ENCODE measurements around the gene KLHL9.

GRCh38 chr9:21357479-21358460, 22.6 kb upstream of the KLHL9 start:
- TF ChIP-seq, protein P1, sequence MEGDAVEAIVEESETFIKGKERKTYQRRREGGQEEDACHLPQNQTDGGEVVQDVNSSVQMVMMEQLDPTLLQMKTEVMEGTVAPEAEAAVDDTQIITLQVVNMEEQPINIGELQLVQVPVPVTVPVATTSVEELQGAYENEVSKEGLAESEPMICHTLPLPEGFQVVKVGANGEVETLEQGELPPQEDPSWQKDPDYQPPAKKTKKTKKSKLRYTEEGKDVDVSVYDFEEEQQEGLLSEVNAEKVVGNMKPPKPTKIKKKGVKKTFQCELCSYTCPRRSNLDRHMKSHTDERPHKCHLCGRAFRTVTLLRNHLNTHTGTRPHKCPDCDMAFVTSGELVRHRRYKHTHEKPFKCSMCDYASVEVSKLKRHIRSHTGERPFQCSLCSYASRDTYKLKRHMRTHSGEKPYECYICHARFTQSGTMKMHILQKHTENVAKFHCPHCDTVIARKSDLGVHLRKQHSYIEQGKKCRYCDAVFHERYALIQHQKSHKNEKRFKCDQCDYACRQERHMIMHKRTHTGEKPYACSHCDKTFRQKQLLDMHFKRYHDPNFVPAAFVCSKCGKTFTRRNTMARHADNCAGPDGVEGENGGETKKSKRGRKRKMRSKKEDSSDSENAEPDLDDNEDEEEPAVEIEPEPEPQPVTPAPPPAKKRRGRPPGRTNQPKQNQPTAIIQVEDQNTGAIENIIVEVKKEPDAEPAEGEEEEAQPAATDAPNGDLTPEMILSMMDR (IDR thresholded peaks at IDR 0.05): no peak
- no peak for TF ChIP-seq POLR2A (IDR thresholded peaks at IDR 0.05)
